NCI-H1436 treated with DMSO at 0.1 percent for 48 hours (cell line): Measurements from ENCODE around the gene TMEM120B.

Experiments used
- DNase-seq: peaks from one replicate; lab custom pipeline; 2025; lab: John Stamatoyannopoulos, UW

TMEM120B gene

GRCh38 chr12:121793440-121793837, 80.9 kb downstream of the TMEM120B start, which contains the start of gene RHOF:
Gene RHOF, minus strand, starts transcription at chr12:121793688. Its CDS starts 55 bp downstream, at chr12:121793633.
- DNase-seq, result no peak

GRCh38 chr12:121793838-121794533, 81.4 kb downstream of the TMEM120B start:
- DNase-seq, result no peak

- DNase-seq, result no peak
These were observed 82.0 kb downstream of the TMEM120B start for GRCh38 chr12:121794534-121795033.

- no peak for DNase-seq
These were observed 82.7 kb downstream of the TMEM120B start for GRCh38 chr12:121795034-121795968.

GRCh38 chr12:121796855-121797751, 84.6 kb downstream of the TMEM120B start:
- peak; percentile 61 for DNase-seq

- DNase-seq, result peak; percentile 74
These were observed 85.6 kb downstream of the TMEM120B start for GRCh38 chr12:121797937-121798786.

- no peak for DNase-seq
These were observed 86.2 kb downstream of the TMEM120B start for GRCh38 chr12:121798787-121799155.

- DNase-seq, result peak; percentile 62
These were observed 86.7 kb downstream of the TMEM120B start for GRCh38 chr12:121799156-121799841.

- no peak for DNase-seq
These were observed 87.5 kb downstream of the TMEM120B start for GRCh38 chr12:121799842-121800693.

- no peak for DNase-seq
These were observed 88.4 kb downstream of the TMEM120B start for GRCh38 chr12:121800694-121801594.

- no peak for DNase-seq
These were observed 89.3 kb downstream of the TMEM120B start for GRCh38 chr12:121801595-121802484.

GRCh38 chr12:121802485-121802842, 89.9 kb downstream of the TMEM120B start:
- no peak for DNase-seq

GRCh38 chr12:121802843-121803698, 90.5 kb downstream of the TMEM120B start:
- peak; percentile 90 for DNase-seq

- no peak for DNase-seq
These were observed 91.4 kb downstream of the TMEM120B start, which contains the start of gene SETD1B for GRCh38 chr12:121803861-121804416. Gene SETD1B, plus strand, starts transcription at chr12:121804009. Its CDS starts 729 bp downstream, at chr12:121804738.

- no peak for DNase-seq
These were observed 92.0 kb downstream of the TMEM120B start for GRCh38 chr12:121804417-121805111.
